HG02610 (cell line): ENCODE data around the gene HSD3B2.
A peak's percentile ranks its signal among the peaks of the same experiment; 100 is the strongest.
"Not testable (repeated sequence)": the region's sequence is repeated elsewhere in the genome, so short reads cannot be mapped to it uniquely, and the experiment has no call there.

Experiments used
- ATAC-seq: cut with Tn5 transposase; IDR thresholded peaks from one replicate; pipeline ENCODE4 v1.9.1; 2021; ENCODE audit warnings: mild to moderate bottlenecking, moderate library complexity; ENCODE audit not compliant: unreplicated experiment

The HSD3B2 gene

DNA sequence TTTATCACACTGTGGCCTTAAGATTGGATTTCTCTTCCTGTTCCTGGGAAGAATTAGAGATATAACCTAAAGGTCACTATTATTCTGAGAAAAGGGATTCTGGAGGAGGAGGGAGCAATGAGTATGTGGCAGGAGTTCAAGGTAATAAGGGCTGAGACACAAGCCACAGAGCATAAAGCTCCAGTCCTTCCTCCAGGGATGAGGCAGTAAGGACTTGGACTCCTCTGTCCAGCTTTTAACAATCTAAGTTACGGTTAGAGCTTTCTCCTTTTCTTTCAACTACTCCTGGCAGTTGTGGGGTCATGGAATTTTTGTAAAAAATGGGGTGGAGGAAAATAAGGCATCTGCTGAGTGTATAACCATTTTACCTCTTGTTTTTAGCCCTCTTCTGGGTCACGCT, at the start of gene HSD3B2:
Gene HSD3B2 (plus strand): TSS at position 201 of the 400 bp plus-strand sequence. CDS start 270 bp downstream, outside the sequence.
- ATAC-seq, result no peak

DNA sequence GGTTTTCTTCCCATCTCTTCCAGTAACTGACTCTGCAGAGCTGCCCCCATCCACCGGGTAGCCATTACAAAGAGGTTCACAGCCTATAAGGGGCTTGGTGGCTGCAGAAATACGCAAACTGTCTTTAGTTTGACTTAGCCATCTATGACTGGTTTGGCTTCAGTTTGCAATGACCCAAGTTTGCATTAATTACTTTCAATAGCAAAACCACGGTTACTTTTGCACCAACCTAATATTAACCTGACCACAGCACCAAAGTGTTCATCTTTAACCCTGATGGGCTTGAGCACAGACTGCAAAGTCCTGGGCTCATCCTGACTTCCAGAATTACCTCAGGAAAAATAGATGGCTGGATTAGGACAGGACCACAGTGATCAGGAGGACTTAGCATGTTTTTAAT, 48.5 kb upstream of the HSD3B2 start:
- peak; percentile 37 for ATAC-seq

GRCh38 chr1:119367432-119368124, 47.4 kb upstream of the HSD3B2 start:
- ATAC-seq, result no peak

- no peak for ATAC-seq
Observed at GRCh38 chr1:119368554-119368953, 46.4 kb upstream of the HSD3B2 start, which contains the start of gene HAO2. HAO2 (plus strand) TSS chr1:119368785; CDS start chr1:119381086, 12,301 bp downstream.

- no peak for ATAC-seq
Observed at GRCh38 chr1:119370748-119371147, 44.2 kb upstream of the HSD3B2 start.

- ATAC-seq, result no peak
Observed at GRCh38 chr1:119371815-119372214, 43.1 kb upstream of the HSD3B2 start.

GRCh38 chr1:119372503-119373086, 42.4 kb upstream of the HSD3B2 start:
- ATAC-seq, result peak; percentile 54

DNA sequence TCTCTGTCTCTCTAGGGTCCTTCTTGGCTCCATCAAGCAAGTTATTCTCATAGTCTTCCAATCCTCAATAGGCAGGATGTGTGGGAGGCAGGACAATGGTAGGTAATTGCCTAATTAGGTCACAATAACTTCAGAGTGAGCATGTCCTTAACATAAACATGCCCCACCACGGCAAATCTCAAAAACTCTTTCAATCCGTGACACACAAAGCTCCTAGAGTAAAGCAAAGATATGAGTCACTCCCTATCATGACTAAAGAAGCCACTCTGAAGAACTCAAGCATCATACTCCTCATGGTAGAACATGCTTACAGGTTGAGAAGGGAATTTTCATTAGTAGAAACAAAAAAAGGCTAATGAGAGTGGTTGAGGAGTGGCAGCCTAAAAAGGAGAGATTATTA, 41.5 kb upstream of the HSD3B2 start:
- ATAC-seq, result peak; percentile 81

DNA sequence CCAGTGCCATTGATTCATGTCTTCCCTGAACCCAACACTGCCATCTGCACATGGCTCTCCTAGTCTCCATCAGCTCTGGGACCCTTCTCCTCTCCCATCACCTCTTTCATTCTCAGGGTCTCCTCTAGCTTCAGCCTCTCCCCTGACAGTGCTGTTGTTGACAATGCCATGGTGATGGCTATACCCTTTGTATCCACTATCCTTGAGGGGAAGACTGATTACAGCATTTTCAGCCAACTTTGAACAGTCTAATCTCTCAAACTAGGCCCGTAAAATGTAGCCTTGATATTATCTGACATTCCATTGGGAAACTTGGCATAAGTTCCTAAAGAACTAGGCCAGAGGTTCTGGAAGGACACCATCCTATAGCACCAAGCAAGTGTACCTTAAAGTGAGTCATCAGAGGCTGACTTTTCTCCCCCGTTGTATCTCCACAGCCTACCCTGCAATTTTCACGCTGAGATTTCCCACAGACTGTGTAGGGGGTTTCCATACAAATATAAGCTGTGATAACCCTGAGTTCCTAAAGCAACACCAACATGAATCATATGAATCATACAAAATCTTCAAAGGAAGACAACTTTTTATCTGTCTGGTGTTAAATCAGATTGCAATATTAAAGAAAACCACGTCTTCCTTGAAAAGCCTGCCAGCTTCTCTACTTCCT, 40.6 kb upstream of the HSD3B2 start:
- peak; percentile 37 for ATAC-seq

GRCh38 chr1:119375366-119375765, 39.6 kb upstream of the HSD3B2 start:
- no peak for ATAC-seq

- ATAC-seq, result no peak
Observed at GRCh38 chr1:119376594-119376993, 38.4 kb upstream of the HSD3B2 start.

- ATAC-seq, result not testable (repeated sequence)
Observed at GRCh38 chr1:119377594-119377993, 37.4 kb upstream of the HSD3B2 start.

DNA sequence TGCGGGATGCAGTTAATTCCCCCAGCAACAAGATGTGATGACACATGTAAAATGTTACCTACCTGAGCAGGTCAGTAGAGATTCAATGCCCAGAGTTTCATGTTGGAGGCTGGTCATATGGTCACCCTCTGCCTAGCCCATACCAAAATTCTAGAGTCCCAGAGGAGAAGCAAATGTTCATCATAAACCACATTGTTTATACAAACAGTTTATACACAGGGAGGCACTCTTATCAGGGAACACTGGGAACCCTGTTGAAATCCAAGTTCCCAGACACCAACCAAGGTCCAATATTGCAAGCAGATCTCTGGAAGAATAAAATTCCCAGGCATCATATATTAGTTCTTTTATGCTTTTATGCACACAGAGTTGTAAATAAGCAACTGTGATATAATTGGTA, 35.8 kb upstream of the HSD3B2 start:
- no peak for ATAC-seq

DNA sequence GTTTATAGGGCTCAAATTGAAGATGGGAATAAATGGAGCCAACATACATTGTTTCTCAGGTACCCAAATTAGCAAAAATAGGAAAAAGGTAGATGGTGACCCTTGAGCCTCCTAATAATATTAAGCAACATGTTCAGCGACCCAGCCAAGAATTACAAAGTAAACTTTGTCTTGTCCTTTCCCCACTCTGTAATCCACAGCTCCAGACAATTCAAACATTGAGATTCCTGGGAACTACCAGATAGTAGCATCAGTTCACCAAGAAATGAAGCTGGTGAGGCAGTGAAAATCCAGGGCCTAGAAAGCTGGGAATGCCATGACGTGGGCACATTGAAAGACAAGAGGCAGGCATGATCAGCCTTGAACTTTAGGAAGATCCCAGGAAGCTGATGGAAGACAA, 34.6 kb upstream of the HSD3B2 start:
- no peak for ATAC-seq

GRCh38 chr1:119380983-119381662, 33.8 kb upstream of the HSD3B2 start:
- no peak for ATAC-seq

- no peak for ATAC-seq
Observed at GRCh38 chr1:119384591-119384990, 30.4 kb upstream of the HSD3B2 start.

DNA sequence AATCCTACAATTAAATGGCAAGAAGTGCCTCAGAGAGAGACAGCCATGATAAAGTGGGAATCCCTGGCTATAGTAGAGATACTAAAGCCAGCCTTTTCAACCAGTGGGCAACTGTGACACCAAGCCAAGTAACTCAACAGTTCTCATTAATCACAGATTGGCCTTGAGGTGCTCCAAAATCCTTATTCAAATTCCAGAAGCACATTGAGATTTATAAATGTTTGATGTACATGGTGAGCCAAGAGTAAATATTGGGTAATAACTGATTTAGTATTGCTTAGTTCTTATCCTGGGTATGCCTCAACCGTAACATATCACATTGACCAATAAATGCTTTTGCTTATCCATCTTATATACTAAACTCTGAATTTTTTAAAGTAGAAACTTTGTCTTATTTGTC, 29.3 kb upstream of the HSD3B2 start:
- no peak for ATAC-seq

DNA sequence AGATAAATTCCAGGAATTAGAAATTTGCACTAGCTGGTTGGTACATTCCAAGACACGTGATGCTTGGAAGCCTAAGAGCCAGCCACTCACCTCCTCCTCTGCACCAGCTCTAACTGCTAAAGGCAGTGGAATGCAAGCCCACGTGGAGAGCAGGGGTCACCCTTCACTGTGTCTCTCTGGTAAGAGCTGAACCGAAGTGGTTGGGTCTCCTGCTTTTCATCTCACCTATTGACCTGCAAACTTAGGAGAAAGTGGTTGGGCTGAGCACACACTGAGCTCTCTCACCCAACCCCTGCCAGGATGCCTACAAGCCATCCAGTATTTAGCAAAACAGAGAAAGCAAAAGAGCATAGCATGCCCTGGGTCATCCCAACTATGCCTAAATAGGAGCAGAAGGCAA, 27.1 kb upstream of the HSD3B2 start:
- ATAC-seq, result no peak

- no peak for ATAC-seq
Observed at GRCh38 chr1:119388450-119388849, 26.5 kb upstream of the HSD3B2 start.

DNA sequence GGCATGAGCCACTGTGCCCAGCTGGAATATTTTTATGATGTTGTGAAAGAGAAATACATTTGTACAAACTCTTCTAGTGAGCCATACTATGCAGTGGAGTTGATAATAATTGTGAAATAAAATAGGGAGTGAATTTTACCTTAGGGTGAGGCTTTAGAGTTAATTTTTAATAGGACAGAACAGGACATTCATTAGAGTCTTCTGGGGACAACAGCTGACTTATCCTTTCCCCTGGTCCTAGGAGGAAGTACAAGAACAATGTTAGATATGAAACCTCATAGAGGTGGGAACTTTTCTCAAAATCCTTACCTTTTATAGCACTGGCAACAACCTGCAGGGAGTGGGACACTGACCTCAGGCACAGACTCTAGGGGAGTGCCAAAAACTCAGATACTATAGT, 24.4 kb upstream of the HSD3B2 start:
- ATAC-seq, result no peak

DNA sequence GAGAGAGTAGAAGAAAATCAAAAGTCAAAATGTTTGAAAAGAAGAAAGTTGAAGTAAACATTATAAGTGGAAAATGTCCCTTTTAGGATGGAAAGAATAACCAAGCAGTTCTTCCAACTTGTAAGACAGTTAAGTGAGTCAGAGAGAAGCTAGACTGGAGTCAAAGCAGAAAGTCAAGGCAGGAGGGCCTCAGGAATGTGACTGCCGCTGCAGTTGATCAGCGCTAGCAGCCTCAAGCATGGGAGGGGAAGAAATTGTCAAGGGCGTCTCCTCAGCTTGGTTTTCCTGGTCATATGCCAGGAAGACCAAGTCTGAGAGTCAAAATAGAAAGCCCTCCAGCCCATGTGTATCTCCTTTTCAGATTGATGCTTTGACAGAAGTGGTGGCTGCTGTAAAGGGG, 23.2 kb upstream of the HSD3B2 start:
- ATAC-seq, result no peak

GRCh38 chr1:119394085-119394484, 20.9 kb upstream of the HSD3B2 start:
- ATAC-seq, result no peak
